ENCODE measurements around the gene RGS9. TPM values are rescaled to one million over a fixed set of nuclear protein-coding genes. Genes with fewer than 3 reads are reported as not detected.

The RGS9 gene
- total and polyA plus RNA-seq, 10 of the 15 experiments (the other 5 are each of a cell fraction or from before 2014, with no cell fraction given), result 1.1 to 10.6 (median 5.6) TPM

DNA sequence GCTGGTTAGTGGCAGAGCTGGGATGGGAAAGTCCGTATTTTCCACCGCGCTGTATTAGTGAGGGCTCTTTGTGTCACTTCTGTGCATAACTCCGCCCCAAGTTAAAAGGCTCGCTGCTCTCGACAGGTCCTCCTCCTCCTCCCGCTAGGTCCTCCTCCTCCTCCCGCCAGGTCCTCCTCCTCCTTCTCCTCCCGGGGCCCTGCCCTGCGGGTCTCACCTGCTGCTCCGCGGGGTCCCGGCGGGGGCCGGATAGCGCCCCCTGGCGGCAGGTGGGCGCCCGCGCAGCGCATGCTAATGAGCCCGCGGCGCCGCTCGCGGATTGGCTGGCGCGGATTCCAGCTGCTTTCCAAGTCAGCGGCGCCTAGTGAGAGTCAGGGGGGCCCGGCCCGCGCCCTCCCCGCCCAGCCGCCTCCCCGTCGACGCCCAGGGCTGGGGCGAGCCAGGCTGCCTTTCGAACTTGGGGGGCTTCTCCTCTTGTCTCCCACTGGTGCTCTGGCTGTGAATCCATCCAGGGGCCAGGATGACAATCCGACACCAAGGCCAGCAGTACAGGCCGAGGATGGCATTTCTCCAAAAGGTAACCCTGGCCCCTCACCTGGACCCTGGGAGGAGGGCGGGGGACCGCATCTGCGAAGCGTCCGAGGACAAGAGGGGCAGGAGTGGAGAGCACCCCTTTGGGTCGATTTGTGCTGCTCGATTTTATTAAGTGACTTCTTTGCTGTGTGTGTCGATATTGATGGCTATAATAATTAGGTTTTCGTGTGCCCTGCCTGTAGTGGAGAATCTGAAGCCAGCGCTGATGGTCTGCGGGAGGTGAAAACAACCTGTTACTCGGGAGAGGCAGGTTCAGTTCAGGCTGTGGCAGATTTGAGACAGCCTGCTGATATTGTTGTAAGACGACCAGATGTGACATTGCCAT, at the start of gene RGS9 (continued):
- TF ChIP-seq MTA3 (IDR thresholded peaks at IDR 0.05; ENCODE audit: borderline replicate concordance, low read length) (no peak), YY1 (IDR thresholded peaks at IDR 0.05; ENCODE audit: low read depth, low read length) (peak; percentile 54; the same call in 1 of the 2 replicates), STAT3 (IDR thresholded peaks at IDR 0.05; ENCODE audit: low read depth, low read length) (no peak), ZNF274 (IDR thresholded peaks at IDR 0.05; ENCODE audit: insufficient read depth, insufficient read length) (no peak), PAX5 (IDR thresholded peaks at IDR 0.05; ENCODE audit: borderline replicate concordance, low read depth, low read length) (0 out of 2 replicates have a peak, but pooled peaks have one; percentile 27), HDGF (IDR thresholded peaks at IDR 0.05) (no peak), BCL11A (IDR thresholded peaks at IDR 0.05; ENCODE audit: low read depth, low read length) (no peak), MYB (IDR thresholded peaks at IDR 0.05; ENCODE audit: borderline replicate concordance, low read depth, low read length) (no peak), SMC3 (IDR thresholded peaks at IDR 0.05; ENCODE audit: borderline replicate concordance, low read length) (peak; percentile 72), BRCA1 (IDR thresholded peaks at IDR 0.05; ENCODE audit: low read depth, low read length) (no peak), HDAC2 (IDR thresholded peaks at IDR 0.05) (no peak), POLR2AphosphoS2 (IDR thresholded peaks at IDR 0.05; ENCODE audit: low read depth, low read length) (no peak), MEF2B (IDR thresholded peaks at IDR 0.05; ENCODE audit: partially characterized antibody, poor library complexity, severe bottlenecking) (no peak), MXI1 (IDR thresholded peaks at IDR 0.05; ENCODE audit: low read depth, low read length) (peak; percentile 50; the same call in 1 of the 2 replicates)
- TF ChIP-seq, protein P1, sequence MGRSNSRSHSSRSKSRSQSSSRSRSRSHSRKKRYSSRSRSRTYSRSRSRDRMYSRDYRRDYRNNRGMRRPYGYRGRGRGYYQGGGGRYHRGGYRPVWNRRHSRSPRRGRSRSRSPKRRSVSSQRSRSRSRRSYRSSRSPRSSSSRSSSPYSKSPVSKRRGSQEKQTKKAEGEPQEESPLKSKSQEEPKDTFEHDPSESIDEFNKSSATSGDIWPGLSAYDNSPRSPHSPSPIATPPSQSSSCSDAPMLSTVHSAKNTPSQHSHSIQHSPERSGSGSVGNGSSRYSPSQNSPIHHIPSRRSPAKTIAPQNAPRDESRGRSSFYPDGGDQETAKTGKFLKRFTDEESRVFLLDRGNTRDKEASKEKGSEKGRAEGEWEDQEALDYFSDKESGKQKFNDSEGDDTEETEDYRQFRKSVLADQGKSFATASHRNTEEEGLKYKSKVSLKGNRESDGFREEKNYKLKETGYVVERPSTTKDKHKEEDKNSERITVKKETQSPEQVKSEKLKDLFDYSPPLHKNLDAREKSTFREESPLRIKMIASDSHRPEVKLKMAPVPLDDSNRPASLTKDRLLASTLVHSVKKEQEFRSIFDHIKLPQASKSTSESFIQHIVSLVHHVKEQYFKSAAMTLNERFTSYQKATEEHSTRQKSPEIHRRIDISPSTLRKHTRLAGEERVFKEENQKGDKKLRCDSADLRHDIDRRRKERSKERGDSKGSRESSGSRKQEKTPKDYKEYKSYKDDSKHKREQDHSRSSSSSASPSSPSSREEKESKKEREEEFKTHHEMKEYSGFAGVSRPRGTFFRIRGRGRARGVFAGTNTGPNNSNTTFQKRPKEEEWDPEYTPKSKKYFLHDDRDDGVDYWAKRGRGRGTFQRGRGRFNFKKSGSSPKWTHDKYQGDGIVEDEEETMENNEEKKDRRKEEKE (IDR thresholded peaks at IDR 0.05), result no peak
- TF ChIP-seq, protein P2, sequence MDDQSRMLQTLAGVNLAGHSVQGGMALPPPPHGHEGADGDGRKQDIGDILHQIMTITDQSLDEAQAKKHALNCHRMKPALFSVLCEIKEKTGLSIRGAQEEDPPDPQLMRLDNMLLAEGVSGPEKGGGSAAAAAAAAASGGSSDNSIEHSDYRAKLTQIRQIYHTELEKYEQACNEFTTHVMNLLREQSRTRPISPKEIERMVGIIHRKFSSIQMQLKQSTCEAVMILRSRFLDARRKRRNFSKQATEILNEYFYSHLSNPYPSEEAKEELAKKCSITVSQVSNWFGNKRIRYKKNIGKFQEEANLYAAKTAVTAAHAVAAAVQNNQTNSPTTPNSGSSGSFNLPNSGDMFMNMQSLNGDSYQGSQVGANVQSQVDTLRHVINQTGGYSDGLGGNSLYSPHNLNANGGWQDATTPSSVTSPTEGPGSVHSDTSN (IDR thresholded peaks at IDR 0.05; ENCODE audit: insufficient replicate concordance, low read depth, low read length), result no peak
- TF ChIP-seq, protein P3, sequence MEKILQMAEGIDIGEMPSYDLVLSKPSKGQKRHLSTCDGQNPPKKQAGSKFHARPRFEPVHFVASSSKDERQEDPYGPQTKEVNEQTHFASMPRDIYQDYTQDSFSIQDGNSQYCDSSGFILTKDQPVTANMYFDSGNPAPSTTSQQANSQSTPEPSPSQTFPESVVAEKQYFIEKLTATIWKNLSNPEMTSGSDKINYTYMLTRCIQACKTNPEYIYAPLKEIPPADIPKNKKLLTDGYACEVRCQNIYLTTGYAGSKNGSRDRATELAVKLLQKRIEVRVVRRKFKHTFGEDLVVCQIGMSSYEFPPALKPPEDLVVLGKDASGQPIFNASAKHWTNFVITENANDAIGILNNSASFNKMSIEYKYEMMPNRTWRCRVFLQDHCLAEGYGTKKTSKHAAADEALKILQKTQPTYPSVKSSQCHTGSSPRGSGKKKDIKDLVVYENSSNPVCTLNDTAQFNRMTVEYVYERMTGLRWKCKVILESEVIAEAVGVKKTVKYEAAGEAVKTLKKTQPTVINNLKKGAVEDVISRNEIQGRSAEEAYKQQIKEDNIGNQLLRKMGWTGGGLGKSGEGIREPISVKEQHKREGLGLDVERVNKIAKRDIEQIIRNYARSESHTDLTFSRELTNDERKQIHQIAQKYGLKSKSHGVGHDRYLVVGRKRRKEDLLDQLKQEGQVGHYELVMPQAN (conservative IDR thresholded peaks at IDR 0.05), result peak; percentile 38; the same call in 1 of the 2 replicates
- TF ChIP-seq, protein P4, sequence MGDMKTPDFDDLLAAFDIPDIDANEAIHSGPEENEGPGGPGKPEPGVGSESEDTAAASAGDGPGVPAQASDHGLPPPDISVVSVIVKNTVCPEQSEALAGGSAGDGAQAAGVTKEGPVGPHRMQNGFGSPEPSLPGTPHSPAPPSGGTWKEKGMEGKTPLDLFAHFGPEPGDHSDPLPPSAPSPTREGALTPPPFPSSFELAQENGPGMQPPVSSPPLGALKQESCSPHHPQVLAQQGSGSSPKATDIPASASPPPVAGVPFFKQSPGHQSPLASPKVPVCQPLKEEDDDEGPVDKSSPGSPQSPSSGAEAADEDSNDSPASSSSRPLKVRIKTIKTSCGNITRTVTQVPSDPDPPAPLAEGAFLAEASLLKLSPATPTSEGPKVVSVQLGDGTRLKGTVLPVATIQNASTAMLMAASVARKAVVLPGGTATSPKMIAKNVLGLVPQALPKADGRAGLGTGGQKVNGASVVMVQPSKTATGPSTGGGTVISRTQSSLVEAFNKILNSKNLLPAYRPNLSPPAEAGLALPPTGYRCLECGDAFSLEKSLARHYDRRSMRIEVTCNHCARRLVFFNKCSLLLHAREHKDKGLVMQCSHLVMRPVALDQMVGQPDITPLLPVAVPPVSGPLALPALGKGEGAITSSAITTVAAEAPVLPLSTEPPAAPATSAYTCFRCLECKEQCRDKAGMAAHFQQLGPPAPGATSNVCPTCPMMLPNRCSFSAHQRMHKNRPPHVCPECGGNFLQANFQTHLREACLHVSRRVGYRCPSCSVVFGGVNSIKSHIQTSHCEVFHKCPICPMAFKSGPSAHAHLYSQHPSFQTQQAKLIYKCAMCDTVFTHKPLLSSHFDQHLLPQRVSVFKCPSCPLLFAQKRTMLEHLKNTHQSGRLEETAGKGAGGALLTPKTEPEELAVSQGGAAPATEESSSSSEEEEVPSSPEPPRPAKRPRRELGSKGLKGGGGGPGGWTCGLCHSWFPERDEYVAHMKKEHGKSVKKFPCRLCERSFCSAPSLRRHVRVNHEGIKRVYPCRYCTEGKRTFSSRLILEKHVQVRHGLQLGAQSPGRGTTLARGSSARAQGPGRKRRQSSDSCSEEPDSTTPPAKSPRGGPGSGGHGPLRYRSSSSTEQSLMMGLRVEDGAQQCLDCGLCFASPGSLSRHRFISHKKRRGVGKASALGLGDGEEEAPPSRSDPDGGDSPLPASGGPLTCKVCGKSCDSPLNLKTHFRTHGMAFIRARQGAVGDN (IDR thresholded peaks at IDR 0.05), result no peak

Data from GM12878 (cell line).